Measurements from ENCODE around the gene AADACL3.

GRCh38 chr1:12770620-12771019 lies 54.7 kb downstream of the AADACL3 start:
- TF ChIP-seq POLR2A (IDR thresholded peaks at IDR 0.05; ENCODE audit: low read depth, low read length) (no peak), POLR2AphosphoS5 (IDR thresholded peaks at IDR 0.05; ENCODE audit: low read depth, low read length) (no peak)
